Breast epithelium (tissue), 3 donors: ENCODE data around the gene FBXO40.

Experiments used
- CTCF ChIP-seq, 3 donors: fragments of 450-650 bp; IDR thresholded peaks; one replicate each; pipeline ENCODE4 v1.5.1; 2016 to 2017; ENCODE audit warnings: antibody characterized with exemption in 3 of 3, mild to moderate bottlenecking in 3 of 3, moderate library complexity in 3 of 3
- POLR2A ChIP-seq: fragments of 450-650 bp; IDR thresholded peaks from one replicate; pipeline ENCODE4 v1.6.1; 2016; ENCODE audit warnings: antibody characterized with exemption, mild to moderate bottlenecking, moderate library complexity
- POLR2AphosphoS5 ChIP-seq, 3 donors: sonication (generic); formaldehyde crosslinking; IDR thresholded peaks; one replicate each; pipeline ENCODE4 v1.6.1; 2017; ENCODE audit warnings: antibody characterized with exemption in 3 of 3

DNA sequence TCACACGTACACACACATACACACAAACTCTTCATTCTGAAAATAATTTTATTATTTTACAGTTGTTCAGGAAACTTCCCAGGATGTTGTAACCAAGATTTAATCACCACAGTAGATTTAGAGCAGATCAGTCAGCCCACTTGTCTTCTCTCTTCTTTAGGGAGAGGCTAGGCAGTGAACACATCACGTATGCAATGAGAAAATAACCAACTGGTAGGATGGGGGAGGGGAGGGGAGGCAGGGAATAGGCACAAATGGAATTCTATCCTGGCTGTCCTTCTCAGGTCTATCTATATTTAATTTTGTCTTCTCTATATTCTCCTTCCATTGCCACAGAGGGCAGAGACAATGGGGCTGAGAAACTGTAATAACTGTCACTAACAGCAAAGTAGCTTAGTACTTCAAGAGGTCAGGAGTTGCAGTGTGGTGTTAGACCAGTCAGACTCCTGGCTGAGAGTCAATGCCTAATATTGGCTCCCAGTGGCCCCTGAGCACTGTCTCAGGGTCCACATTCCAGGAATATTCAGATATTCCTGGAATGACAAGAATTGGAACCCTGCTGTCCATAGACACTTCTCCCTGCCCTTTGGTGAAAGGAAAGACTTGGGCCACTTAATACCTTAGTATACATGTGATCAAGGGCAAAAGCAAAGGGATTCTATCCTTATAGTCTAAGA lies 70.1 kb downstream of the FBXO40 start:
- TF ChIP-seq CTCF (IDR thresholded peaks at IDR 0.05) (no peak), POLR2A (no peak), POLR2AphosphoS5 (IDR thresholded peaks at IDR 0.05) (no peak)
